HG03558 (cell line): ENCODE results near the gene TBX10.
"Not testable (repeated sequence)": the region's sequence is repeated elsewhere in the genome, so short reads cannot be mapped to it uniquely, and the experiment has no call there.

ENCODE experiments used
- ATAC-seq: cut with Tn5 transposase; IDR thresholded peaks from one replicate; pipeline ENCODE4 v1.9.1; 2021; ENCODE audit warnings: moderate number of reproducible peaks; ENCODE audit not compliant: unreplicated experiment; ENCODE audit errors: extremely low read depth

Gene TBX10

GRCh38 chr11:67618901-67619659, 20.5 kb downstream of the TBX10 start:
- not testable (repeated sequence) for ATAC-seq

GRCh38 chr11:67617243-67617953, 22.2 kb downstream of the TBX10 start:
- no peak for ATAC-seq

GRCh38 chr11:67616431-67617242, 22.9 kb downstream of the TBX10 start:
- ATAC-seq: no peak

- ATAC-seq: no peak
Observed at GRCh38 chr11:67615728-67616430, 23.7 kb downstream of the TBX10 start.

- no peak for ATAC-seq
Observed at GRCh38 chr11:67614730-67615714, 24.5 kb downstream of the TBX10 start.

GRCh38 chr11:67613960-67614715, 25.4 kb downstream of the TBX10 start:
- ATAC-seq: peak; percentile 44

- ATAC-seq: no peak
Observed at GRCh38 chr11:67613313-67613959, 26.1 kb downstream of the TBX10 start.

GRCh38 chr11:67612751-67613150, 26.8 kb downstream of the TBX10 start:
- ATAC-seq: no peak

- ATAC-seq: no peak
Observed at GRCh38 chr11:67611704-67612587, 27.6 kb downstream of the TBX10 start.

- no peak for ATAC-seq
Observed at GRCh38 chr11:67611165-67611564, 28.4 kb downstream of the TBX10 start.

- no peak for ATAC-seq
Observed at GRCh38 chr11:67610302-67610868, 29.2 kb downstream of the TBX10 start.

- no peak for ATAC-seq
Observed at GRCh38 chr11:67609316-67609715, 30.2 kb downstream of the TBX10 start.

GRCh38 chr11:67608486-67608885, 31.1 kb downstream of the TBX10 start:
- no peak for ATAC-seq

- ATAC-seq: no peak
Observed at GRCh38 chr11:67607507-67607906, 32.1 kb downstream of the TBX10 start.

- ATAC-seq: no peak
Observed at GRCh38 chr11:67606492-67607295, 32.9 kb downstream of the TBX10 start, which contains the start of gene NDUFV1. TSS of gene NDUFV1 (plus strand) at chr11:67606936. CDS start at chr11:67607005, 69 bp downstream.

- no peak for ATAC-seq
Observed at GRCh38 chr11:67606093-67606491, 33.5 kb downstream of the TBX10 start.
